ENCODE measurements around the gene CALD1.

The CALD1 gene

DNA sequence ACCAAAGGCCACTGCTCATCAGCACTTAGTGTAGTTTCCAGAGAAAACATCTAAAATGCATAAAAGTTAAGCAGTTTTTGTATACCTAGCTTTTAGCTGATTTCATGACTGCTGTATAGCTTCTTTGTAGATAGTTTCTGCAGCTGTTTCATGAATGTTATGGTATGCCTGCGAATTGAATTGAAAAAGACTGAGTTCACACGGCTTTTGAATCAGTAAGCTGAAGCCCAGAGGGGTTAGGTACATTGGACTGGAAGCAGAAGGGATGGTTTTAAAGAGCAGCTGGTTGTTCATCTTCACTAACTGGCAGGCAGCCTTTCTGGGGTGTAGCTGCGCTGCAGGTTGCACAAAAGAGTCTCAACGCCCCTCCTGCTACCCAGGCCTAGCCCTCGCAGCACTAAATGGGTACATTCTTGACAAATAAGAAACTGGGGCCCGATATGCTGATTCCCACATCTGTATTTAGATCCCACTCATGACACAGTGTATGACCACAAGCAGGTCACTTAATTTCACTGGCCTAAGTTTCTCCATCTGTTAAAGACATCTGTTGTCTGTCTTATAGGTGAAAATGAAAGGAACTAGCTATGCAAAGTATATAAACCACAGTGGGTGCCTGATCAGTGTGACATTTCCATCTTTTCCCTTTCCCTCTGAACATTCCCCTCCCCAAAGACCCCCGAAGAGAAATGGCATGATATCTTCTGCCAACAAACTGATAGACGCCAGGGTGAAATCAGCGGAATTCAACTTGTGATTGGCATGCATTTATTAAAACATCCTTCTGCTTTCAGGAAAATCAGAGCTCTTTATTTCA is 120.9 kb downstream of the CALD1 start:
- DNase-seq, result no peak

- no peak for DNase-seq
Observed at GRCh38 chr7:134901389-134902020, 122.1 kb downstream of the CALD1 start.

- DNase-seq, result no peak
Observed at GRCh38 chr7:134902058-134902457, 122.6 kb downstream of the CALD1 start.

GRCh38 chr7:134903073-134903790 is 123.8 kb downstream of the CALD1 start:
- DNase-seq, result no peak

DNA sequence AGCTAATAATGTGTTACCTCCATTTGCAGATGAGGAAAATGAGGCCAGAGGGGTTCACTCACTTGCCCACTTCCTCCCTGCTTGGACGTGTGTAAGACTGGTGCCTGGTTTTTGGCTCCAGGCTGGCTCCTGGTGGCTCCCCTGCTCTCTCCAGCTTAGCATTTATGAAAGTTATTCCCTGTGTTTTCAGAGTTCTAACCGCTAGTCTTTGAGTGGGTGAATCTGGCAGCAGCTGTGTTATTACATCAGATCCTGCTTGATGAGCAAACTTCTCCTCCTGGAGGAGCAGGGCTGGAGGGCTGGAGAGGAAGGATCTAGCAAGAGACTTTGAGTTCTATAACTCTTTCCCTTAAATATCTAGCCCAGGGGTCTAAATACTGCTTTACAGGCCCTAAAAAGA is 125.9 kb downstream of the CALD1 start:
- DNase-seq, result no peak

- no peak for DNase-seq
Observed at GRCh38 chr7:134907000-134907399, 127.6 kb downstream of the CALD1 start.

DNA sequence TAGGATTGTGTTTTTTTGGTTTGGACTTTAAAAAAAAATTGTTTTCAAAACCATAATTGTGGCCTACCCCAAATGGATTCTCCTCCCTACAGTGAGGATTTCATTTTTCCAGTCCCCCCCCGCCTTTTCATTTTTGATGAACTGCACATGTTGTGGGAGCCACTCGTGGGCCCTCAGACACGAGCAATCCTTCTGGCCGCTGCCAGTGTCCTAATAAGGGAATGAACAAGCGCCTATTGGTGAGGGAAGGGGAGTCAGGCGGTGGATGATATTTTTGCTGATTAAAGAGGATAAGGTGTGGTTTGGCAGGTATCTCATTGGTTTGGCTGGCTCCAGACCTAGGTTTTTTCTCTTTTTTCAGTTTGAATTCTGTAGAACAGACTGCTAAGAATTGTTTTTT is 128.2 kb downstream of the CALD1 start:
- no peak for DNase-seq

DNA sequence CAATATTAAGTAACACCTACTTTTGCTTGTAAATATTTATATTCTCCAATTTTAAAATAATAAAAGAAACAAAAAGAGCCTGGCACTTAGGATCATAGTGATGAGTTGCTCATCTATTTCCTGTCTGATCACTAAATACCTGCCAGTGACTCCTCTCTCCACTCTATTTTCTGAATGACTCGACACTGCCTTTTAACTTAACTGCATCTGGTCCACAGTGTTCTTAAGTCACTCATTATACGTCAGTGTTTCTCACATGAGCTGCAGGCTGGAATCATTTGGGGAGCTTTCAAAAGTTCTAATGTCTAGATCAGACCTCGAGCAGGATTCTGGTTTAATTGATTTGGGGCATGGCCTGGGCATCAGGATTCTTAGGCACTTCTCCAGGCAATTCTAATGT is 128.9 kb downstream of the CALD1 start:
- no peak for DNase-seq

GRCh38 chr7:134910214-134910890 is 130.9 kb downstream of the CALD1 start:
- no peak for DNase-seq

DNA sequence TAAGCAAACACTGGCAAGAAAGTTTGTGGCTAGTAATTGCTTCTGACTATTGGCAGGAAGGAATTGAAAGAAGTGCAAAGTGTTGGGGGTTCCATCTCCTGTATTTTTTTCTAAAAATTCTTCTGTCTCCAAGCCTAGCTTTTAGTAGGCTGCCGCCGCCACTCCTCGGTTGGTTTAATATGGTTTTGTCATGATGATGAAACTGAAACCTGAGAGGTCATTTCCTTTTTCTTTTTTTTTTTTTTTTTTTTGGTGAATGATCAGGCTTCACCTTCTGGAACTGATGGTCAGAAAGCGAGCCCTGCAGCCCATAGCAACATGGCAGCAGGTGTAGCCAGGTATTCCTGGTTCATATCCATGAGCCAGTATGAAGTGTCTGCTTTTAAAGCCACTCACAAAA is 131.5 kb downstream of the CALD1 start:
- no peak for DNase-seq

- no peak for DNase-seq
Observed at GRCh38 chr7:134916171-134916883, 136.9 kb downstream of the CALD1 start.

DNA sequence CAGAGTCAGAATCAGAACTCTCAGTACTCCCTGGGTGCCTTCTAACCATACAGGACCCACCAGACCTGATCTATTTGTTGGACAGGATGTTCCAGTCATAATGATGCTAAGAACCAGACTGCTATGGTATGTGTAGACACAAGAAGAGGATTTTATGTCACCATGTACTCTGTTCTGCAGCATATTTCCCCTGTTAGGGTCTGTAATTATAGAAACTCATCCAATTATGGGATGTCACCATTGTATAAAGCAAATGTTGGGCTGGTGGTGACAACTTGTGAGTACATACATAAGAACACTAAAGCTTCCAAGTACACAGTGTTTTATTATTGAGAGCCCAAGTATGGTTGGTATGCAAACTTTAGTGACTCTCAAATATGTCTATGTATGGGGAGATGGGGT is 139.8 kb downstream of the CALD1 start:
- DNase-seq, result no peak

DNA sequence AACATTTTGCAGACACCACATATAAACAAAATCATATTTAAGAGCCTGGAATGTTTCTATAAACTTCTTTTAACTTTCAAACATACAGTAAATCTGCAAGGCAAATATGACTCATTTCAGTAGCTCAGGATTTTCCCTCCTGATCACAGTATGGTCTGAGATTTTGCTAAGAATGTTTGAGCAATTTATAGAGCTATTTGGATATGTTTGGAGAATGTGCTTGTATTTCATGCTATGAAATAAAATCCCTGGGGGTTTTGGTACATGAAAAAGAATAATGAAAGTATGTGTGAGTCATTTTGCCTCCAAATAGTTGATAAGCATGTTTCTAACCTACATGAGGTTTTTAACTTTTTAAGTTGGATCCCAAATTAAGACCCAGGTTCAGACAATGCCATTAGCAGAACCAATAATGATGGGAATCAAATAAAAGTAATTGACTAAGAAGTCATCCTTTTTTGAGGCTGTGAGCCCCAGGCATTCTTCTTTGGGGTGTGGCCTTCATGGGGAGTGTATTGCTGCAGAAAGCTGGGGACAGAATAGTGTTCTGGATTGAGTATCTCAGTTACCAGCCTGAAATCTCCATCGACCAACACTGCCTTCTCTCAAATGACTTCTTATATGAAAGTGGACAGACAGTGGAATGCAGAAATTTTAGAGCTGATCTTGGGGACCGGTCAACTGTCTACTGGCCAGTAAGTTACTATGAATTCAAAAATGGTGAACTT is 140.8 kb downstream of the CALD1 start:
- no peak for DNase-seq

DNA sequence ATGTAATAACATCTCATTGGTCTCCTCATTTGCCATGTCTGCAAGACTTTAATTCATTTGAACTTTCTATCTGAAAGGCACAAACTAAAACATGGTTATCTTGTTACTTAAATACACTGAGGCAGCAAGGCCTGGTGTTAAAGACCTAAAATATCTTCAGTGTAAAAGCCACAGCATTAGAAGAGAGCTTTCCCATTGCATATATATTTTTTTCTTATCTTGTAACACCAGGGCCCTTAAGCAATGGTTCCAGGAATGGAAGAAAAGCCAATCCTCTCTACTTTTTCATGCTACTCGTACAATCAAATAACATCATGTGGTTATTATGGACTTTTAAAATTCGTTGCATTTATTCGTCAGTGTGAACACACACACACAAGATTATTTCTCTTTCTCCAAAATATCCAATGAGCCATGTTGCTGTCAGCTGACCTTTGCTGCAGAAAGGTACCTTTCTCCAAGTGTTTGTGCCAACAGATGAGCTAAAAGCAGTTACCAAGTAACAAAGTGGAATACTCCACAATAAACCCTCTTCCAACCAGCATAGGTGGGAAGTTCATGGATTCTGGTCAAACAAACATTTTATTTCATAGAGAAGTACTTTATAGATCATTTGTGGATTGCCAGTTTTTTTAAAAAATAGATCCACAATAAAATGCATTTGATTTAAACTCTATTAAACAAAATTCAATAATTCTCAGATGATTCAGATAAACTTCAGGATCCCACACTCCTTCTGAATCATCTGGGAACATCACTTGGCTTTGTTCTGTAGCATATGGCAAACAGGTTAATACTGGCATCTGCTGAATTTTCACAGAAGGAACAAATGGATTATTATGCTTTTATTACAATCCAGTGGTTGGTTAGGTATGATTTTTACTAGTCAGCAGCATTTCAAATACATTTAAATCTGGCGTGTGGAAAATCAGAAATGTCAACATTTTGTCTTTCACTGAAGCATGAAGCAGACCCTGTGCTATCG is 143.6 kb downstream of the CALD1 start:
- DNase-seq, result no peak

DNA sequence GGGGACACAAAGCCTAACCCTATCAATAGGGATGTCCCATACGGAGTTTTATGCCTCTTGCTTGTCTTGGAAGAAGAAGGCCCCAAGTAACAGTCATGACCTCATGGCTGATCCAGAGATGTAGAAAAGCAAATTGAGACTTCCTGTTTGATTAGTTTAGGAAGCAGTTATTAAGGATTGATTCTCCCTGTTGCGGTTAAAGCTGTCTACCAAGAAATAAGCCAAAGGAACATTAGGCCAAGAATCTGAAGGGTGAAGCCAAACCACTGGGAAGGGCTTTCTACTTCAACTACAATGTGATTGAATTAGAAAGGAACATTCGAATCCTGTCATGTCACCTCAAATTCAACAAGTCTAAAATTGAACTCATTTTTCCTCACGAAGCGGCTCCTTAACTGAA is 146.3 kb downstream of the CALD1 start:
- DNase-seq, result no peak

GRCh38 chr7:134926396-134926795 is 147.0 kb downstream of the CALD1 start:
- DNase-seq, result no peak

DNA sequence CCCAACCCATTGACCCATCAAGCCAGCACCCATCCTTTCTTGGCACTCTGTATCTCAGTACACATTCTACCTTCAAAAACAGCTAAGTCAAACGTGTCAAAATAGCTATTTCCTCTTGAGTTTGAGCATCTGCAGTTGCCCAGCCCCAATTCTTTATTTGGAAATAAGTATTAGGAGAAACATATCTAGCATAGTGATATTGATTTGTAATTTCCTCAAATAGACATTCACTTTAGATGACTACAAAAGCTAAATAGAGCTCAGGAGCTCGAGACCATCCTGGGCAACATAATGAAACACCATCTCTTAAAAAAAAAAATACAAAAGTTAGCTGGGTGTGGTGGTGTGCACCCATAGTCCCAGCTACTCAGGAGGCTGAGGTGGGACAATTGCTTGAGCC is 147.6 kb downstream of the CALD1 start:
- no peak for DNase-seq

DNA sequence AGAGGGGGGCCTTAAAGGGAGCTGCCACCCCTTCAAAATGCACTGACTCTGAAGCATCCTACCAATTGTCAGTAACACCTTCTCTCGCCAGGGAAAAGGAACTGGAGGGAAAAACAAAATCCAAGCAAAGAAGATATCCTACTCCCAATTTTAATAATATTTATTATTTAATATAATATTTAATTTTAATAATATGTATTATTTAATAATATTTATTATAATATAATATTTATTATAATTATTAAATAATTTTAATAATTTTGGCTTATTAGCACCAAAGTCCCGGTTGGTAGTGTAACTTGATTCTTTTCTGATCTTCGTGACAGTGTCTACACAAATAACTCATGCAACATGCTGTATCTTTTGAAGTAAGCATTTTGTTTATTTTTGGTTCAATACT is 148.3 kb downstream of the CALD1 start:
- no peak for DNase-seq

DNA sequence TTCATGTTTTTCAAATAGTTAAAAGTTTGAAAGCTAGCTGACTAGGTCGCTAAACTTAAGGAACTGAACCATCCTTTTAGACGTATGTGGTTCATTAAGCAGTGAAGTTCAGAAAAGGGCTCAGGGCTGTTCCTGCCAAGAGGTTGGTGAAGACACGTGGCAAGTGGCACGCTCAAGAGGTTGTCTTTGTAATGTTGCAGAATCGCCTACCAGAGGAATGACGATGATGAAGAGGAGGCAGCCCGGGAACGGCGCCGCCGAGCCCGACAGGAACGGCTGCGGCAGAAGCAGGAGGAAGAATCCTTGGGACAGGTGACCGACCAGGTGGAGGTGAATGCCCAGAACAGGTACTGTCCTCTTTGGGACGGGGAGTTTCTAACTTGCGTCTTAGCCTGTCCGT is 149.1 kb downstream of the CALD1 start:
- no peak for DNase-seq

GRCh38 chr7:134931487-134931886 is 152.1 kb downstream of the CALD1 start:
- DNase-seq, result no peak
